NCI-H2227 (cell line): ENCODE data around the gene ENHO.
"Not testable (repeated sequence)": the region's sequence is repeated elsewhere in the genome, so short reads cannot be mapped to it uniquely, and the experiment has no call there.

Experiments
- DNase-seq: peaks from one replicate; lab custom pipeline; 2025; ENCODE audit not compliant: unreplicated experiment; lab: John Stamatoyannopoulos, UW

ENHO gene

DNA sequence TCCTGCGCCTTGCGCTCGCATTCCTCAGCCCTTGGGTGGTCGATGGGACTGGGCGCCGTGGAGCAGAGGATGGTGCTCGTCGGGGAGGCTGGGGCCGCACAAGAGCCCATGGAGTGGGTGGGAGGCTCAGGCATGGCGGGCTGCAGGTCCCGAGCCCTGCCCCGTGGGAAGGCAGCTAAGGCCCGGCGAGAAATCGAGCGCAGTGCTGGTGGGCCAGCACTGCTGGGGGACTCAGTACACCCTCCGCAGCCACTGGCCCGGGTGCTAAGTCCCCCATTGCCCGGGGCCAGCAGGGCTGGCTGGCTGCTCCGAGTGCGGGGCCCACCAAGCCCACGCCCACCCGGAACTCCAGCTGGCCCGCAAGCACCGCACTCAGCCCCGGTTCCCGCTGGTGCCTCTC, 40.0 kb downstream of the ENHO start:
- DNase-seq: not testable (repeated sequence)

- DNase-seq: not testable (repeated sequence)
Observed at GRCh38 chr9:34481620-34482019, 41.2 kb downstream of the ENHO start.

DNA sequence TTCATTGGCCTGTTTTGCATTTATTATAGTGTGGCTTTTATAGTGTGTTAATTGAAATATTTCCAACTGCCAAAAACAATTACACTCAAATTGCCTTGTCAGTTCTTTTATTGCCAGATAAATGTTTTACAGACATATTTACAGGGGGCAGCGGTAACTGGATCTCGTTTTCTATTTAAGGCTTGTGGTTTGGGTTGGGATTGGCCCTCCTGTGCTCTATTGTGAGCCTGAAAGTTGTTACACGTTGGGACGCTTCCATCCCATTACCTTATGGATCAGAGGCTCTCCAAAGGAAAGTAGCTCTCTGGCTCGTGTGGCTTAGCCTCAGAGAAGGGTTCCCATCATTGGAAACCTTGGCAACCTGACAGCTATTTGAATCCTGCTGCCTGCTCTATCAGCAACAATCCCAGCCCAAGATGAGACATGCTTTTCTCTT, 43.3 kb downstream of the ENHO start:
- DNase-seq: no peak

GRCh38 chr9:34477541-34477940, 45.2 kb downstream of the ENHO start:
- DNase-seq: no peak

- no peak for DNase-seq
Observed at GRCh38 chr9:34475097-34475496, 47.7 kb downstream of the ENHO start.
